ENCODE data around the gene LMBR1.
"Not testable (repeated sequence)": the region's sequence is repeated elsewhere in the genome, so short reads cannot be mapped to it uniquely, and the experiment has no call there.

Gene LMBR1

DNA sequence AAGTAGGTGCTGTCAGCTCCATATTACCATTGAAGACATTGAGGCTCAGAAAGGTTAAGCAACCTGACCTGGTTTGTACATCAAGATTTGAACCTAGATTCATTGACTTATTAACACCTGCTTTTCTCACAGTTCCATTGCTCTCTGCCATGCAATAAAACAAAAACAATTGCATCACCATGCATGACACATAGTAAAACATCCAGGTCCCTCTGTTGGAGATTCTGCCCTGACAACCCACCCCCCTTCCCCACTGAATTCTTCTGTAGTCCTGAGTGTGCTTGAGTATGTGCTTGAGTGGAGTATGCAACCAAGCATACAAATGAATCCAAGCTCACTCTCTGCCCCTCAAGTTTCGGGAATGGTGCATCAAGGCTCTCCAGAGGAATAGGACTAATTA, 6.0 kb upstream of the LMBR1 start:
- no peaks in the 10 kb centered on the region for H3K9me3 ChIP-seq (ENCODE audit: control insufficient read depth, low read length)
- no peak overlapping the region for H3K9ac ChIP-seq (ENCODE audit: low read length)
- H3K4me3 ChIP-seq (ENCODE audit: low read length), result no peak overlapping the region
- no peaks in the 10 kb centered on the region for H3K27me3 ChIP-seq (replicated peaks; ENCODE audit: control insufficient read depth, insufficient read depth, low read length)
- no peaks in the 10 kb centered on the region for H3K36me3 ChIP-seq (ENCODE audit: control insufficient read depth, insufficient read depth, low read length, severe bottlenecking)
- peaks cover 13% of the 10 kb centered on the region for H3K4me1 ChIP-seq (ENCODE audit: control insufficient read depth, insufficient read depth, low read length)
- no peak for DNase-seq (ENCODE audit: low read depth)

DNA sequence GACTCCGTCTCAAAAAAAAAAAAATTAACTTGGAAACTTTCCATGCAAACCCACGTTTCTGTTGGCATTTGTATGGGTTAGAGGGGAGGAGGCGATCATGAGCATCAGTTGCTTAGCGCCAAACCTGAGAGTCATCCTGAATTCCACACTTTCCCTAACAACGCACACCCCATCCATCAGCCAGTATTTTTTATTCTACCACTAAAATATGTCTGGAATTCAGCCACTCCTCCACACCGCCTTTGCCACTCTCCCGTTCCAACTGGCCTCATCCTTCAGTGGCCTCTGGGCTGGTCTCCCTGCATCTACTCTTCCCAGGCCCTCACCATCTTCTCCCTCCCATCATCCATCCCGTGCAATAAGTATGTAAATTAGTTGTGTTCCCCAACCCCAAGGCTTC, 4.7 kb upstream of the LMBR1 start:
- no peak for DNase-seq (ENCODE audit: low read depth)
- H3K9ac ChIP-seq (ENCODE audit: low read length), result no peak overlapping the region
- H3K9me3 ChIP-seq (ENCODE audit: control insufficient read depth, low read length), result no peaks in the 10 kb centered on the region
- no peaks in the 10 kb centered on the region for H3K36me3 ChIP-seq (ENCODE audit: control insufficient read depth, insufficient read depth, low read length, severe bottlenecking)
- no peak overlapping the region for H3K4me3 ChIP-seq (ENCODE audit: low read length)
- no peaks in the 10 kb centered on the region for H3K27me3 ChIP-seq (replicated peaks; ENCODE audit: control insufficient read depth, insufficient read depth, low read length)
- peaks cover 13% of the 10 kb centered on the region for H3K4me1 ChIP-seq (ENCODE audit: control insufficient read depth, insufficient read depth, low read length)

DNA sequence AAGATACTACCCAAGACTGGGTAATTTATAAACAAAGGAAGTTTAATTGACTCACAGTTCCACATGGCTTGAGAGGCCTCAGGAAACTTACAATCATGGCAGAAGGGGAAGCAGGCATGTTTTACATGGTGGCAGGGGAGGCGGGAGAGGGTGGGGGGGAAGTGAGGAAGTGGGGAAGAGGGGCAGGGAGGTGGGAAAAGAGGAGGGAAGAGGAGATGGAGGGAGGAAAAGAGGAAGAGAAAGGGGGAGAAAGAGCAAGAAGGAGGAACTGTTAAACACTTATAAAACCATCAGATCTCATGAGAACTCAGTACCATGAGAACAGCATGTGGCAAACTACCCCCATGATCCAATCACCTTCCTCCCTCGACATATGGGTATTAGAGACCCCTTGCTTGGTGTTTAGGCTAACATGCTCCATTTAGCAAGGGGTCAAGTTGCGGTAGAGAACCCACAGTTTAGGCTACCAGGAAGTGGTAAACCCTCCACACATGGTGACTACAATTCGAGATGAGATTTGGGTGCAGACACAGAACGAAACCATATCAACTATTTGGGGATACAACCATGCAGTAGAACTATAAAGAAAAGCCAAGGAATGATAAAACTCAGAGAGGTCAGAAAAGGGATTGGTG, 3.5 kb upstream of the LMBR1 start:
- Histone ChIP-seq H3K36me3 (ENCODE audit: control insufficient read depth, insufficient read depth, low read length, severe bottlenecking) (no peaks in the 10 kb centered on the region), H3K27me3 (replicated peaks; ENCODE audit: control insufficient read depth, insufficient read depth, low read length) (no peaks in the 10 kb centered on the region), H3K4me3 (ENCODE audit: low read length) (no peak overlapping the region), H3K4me1 (ENCODE audit: control insufficient read depth, insufficient read depth, low read length) (peaks cover 17% of the 10 kb centered on the region), H3K9ac (ENCODE audit: low read length) (no peak overlapping the region), H3K9me3 (ENCODE audit: control insufficient read depth, low read length) (no peaks in the 10 kb centered on the region)
- DNase-seq (ENCODE audit: low read depth), result no peak

DNA sequence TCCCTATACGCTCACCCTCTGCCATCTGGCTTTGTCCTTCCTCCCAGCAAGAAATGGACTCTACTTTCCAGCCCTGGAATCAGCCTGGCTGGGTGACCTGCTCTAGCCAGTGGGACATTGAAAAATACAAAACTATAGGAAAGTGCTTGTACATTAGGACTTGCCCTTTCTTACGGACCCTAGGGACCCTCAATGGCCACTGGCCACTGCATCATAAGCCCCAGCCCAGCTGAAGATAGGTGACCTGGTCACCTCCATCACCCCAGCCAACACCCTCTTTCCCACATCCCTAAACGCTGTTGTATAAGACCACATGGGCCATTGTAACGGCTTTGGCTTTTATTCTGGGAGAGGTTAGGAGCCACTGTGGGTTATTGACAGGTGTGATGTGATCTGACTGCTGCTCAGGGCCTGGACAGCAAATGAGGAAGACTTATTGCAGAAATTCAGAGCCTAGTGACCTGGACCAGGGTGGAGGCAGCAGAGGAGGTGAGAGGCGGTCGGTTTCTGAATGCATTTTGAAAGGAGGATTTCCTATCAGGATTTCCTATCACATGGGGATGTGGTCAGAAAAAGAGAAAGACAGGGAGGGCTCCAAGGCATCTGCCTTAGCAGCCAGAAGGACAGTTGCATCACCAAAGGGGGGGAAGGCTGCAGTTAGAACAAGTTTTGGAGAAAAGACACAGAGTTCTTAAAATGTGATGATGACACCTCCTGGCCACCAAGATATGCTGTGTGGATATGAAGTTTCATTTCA, 2.2 kb upstream of the LMBR1 start:
- Histone ChIP-seq H3K4me3 (ENCODE audit: low read length) (no peak overlapping the region), H3K4me1 (ENCODE audit: control insufficient read depth, insufficient read depth, low read length) (peaks cover 17% of the 10 kb centered on the region), H3K27me3 (replicated peaks; ENCODE audit: control insufficient read depth, insufficient read depth, low read length) (no peaks in the 10 kb centered on the region), H3K9ac (ENCODE audit: low read length) (no peak overlapping the region), H3K9me3 (ENCODE audit: control insufficient read depth, low read length) (no peaks in the 10 kb centered on the region), H3K36me3 (ENCODE audit: control insufficient read depth, insufficient read depth, low read length, severe bottlenecking) (no peaks in the 10 kb centered on the region)
- no peak for DNase-seq (ENCODE audit: low read depth)

DNA sequence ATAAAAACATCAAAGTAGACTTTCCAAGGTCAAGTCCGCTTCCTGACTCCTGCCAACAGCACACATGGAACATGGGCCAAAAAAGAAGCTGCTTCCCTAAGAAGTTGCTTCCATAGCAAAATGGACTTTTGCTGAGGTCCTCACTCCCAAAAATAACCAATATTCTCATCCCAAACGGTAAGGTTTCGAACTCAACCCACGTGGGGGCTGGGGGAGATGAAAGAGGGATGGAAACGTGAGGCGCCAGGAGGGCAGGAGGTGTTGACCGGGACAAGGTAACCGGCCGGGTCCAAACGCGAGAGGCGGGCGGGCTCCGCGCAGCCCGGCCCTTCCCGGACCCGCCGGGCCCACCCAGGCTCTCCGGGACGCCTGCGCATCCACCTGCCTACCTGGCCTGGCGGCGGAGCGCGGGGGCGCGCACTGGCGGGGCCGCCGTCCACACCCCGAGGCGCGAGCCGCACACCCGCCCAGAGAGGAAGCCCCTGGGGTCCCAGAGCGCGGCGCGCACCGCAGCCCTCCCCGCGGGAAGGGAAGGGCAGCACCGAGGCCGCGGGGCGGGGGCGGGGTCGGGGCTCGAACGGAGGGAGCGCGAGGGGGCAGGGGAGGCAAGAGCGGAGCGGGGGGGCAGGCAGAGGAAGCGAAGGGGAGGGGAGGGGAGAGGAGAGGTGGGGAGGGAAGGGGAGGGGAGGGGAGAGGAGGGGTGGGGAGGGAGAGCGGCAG, 742 bp downstream of the LMBR1 start:
- Histone ChIP-seq H3K36me3 (ENCODE audit: control insufficient read depth, insufficient read depth, low read length, severe bottlenecking) (no peaks in the 10 kb centered on the region), H3K9ac (ENCODE audit: low read length) (peak overlapping the region; percentile 78), H3K4me3 (ENCODE audit: low read length) (peak overlapping the region; percentile 86), H3K27me3 (replicated peaks; ENCODE audit: control insufficient read depth, insufficient read depth, low read length) (no peaks in the 10 kb centered on the region), H3K9me3 (ENCODE audit: control insufficient read depth, low read length) (no peaks in the 10 kb centered on the region), H3K4me1 (ENCODE audit: control insufficient read depth, insufficient read depth, low read length) (peaks cover 17% of the 10 kb centered on the region)
- DNase-seq (ENCODE audit: low read depth), result peak; percentile 67

DNA sequence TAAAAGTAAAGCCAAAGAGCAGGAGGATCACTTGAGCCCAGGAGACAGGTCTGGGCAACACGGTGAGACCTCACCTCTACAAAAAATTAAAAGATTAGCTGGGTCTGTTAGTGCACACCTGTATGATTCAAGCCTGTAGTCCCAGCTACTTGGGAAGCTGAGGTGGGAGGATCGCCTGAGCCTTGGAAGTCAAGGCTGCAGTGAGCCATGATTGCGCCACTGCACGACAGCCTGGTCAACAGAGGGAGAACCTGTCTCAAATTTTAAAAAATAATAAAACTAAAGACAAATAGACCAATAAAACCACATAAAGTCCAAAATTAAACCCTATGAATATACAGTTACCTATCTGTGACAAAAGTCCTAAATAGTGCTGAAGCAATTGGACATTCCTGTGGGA, 3.2 kb downstream of the LMBR1 start:
- Histone ChIP-seq H3K36me3 (ENCODE audit: control insufficient read depth, insufficient read depth, low read length, severe bottlenecking) (no peaks in the 10 kb centered on the region), H3K4me3 (ENCODE audit: low read length) (no peak overlapping the region), H3K4me1 (ENCODE audit: control insufficient read depth, insufficient read depth, low read length) (peaks cover 5% of the 10 kb centered on the region), H3K9me3 (ENCODE audit: control insufficient read depth, low read length) (no peaks in the 10 kb centered on the region), H3K27me3 (replicated peaks; ENCODE audit: control insufficient read depth, insufficient read depth, low read length) (no peaks in the 10 kb centered on the region), H3K9ac (ENCODE audit: low read length) (no peak overlapping the region)
- DNase-seq (ENCODE audit: low read depth), result no peak

DNA sequence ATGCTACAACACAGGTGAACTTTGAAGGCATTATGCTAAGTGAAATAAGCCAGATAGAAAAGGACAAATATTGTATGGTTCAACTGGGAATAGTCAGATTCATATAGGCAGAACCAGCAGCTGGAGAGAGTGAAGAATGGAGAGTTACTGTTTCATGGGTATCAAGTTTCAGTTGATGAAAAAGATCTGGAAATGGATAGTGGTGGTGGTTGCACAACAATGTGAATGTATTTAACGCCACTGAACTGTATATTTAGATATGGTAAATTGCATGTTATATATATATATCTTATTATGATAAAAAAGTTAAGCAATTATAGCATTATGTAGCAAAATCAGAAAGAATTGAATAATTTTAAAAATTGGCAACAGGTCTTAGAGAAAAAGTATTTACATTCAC, 3.9 kb downstream of the LMBR1 start:
- no peak overlapping the region for H3K9ac ChIP-seq (ENCODE audit: low read length)
- peak; percentile 77 for DNase-seq (ENCODE audit: low read depth)
- peaks cover 4% of the 10 kb centered on the region for H3K4me1 ChIP-seq (ENCODE audit: control insufficient read depth, insufficient read depth, low read length)
- no peaks in the 10 kb centered on the region for H3K27me3 ChIP-seq (replicated peaks; ENCODE audit: control insufficient read depth, insufficient read depth, low read length)
- no peaks in the 10 kb centered on the region for H3K36me3 ChIP-seq (ENCODE audit: control insufficient read depth, insufficient read depth, low read length, severe bottlenecking)
- no peaks in the 10 kb centered on the region for H3K9me3 ChIP-seq (ENCODE audit: control insufficient read depth, low read length)
- H3K4me3 ChIP-seq (ENCODE audit: low read length), result no peak overlapping the region

DNA sequence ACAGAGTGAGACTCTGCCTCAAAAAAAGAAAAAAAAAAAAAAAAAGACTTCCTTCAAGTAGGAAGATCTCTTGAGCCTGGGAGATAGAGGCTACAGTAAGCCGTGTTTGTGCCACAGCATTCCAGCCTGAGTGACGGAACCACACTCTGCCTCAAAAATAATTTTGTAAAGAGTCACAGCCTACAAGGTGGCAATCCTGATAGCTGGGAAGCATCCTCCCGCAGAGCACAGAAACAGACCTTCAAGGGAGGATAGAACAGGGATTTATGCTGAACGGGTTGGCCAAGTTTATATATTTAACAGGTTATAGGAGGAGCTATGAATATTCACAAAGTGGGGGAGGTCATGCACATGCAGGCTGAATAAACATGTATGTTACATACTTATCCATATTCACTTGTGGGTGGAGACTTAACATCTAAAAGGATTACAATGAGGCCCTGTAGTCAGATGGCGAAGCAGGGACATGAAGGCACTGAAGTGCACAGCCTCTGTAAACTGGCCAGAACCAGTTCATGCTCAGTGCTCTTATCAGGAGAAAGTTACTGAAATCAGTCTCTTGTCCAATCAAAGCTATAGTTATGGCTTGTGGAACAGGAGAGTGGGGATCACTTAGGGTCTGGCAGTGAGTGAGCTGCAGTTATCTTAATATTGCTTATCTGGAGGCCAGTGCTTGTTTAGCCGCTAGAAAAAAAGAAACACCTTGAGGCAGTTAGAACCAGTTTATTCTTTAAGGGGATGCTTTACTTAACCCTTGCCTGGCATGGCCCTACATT, 6.8 kb downstream of the LMBR1 start:
- Histone ChIP-seq H3K9me3 (ENCODE audit: control insufficient read depth, low read length) (no peaks in the 10 kb centered on the region), H3K9ac (ENCODE audit: low read length) (no peak overlapping the region), H3K27me3 (replicated peaks; ENCODE audit: control insufficient read depth, insufficient read depth, low read length) (no peaks in the 10 kb centered on the region), H3K4me1 (ENCODE audit: control insufficient read depth, insufficient read depth, low read length) (no peaks in the 10 kb centered on the region), H3K36me3 (ENCODE audit: control insufficient read depth, insufficient read depth, low read length, severe bottlenecking) (no peaks in the 10 kb centered on the region), H3K4me3 (ENCODE audit: low read length) (no peak overlapping the region)
- no peak for DNase-seq (ENCODE audit: low read depth)

DNA sequence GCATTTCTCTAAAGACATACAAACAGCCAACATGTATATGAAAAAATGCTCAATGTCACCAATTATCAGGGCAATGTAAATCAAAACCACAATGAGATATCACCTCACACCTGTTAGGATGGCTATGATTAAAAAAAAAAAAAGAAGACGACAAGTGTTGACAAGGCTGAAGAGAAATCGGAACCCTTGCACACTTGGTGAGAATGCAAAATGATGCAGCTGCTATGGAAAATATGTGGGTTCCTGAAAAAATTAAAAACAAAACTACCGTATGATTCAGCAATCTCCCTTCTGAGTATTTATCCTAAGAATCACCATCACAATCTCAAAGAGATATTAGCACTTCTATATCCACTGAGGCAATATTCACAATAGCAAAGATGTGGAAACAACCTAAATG, 11.3 kb downstream of the LMBR1 start:
- Histone ChIP-seq H3K4me3 (ENCODE audit: low read length) (no peak overlapping the region), H3K36me3 (ENCODE audit: control insufficient read depth, insufficient read depth, low read length, severe bottlenecking) (no peaks in the 10 kb centered on the region), H3K27me3 (replicated peaks; ENCODE audit: control insufficient read depth, insufficient read depth, low read length) (no peaks in the 10 kb centered on the region), H3K9ac (ENCODE audit: low read length) (no peak overlapping the region), H3K4me1 (ENCODE audit: control insufficient read depth, insufficient read depth, low read length) (no peaks in the 10 kb centered on the region), H3K9me3 (ENCODE audit: control insufficient read depth, low read length) (no peaks in the 10 kb centered on the region)
- DNase-seq (ENCODE audit: low read depth), result no peak

DNA sequence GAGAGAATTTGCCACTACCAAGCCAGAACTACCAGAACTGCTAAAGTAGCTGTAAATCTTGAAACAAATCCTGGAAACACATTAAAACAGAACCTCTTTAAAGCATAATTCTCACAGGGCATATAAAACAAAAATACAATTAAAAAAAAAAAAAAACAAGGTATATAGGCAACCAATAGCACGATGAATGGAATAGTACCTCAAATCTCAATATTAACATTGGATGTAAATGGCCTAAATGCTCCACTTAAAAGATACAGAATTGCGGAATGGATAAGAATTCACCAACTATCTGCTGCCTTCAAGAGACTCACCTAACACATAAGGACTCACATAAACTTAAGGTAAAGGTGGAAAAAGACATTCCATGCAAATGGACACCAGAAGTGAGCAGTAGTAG, 17.2 kb downstream of the LMBR1 start:
- Histone ChIP-seq H3K27me3 (replicated peaks; ENCODE audit: control insufficient read depth, insufficient read depth, low read length) (no peaks in the 10 kb centered on the region), H3K4me1 (ENCODE audit: control insufficient read depth, insufficient read depth, low read length) (no peaks in the 10 kb centered on the region), H3K9ac (ENCODE audit: low read length) (no peak overlapping the region), H3K9me3 (ENCODE audit: control insufficient read depth, low read length) (no peaks in the 10 kb centered on the region), H3K36me3 (ENCODE audit: control insufficient read depth, insufficient read depth, low read length, severe bottlenecking) (peaks cover 5% of the 10 kb centered on the region), H3K4me3 (ENCODE audit: low read length) (no peak overlapping the region)
- DNase-seq (ENCODE audit: low read depth), result no peak

DNA sequence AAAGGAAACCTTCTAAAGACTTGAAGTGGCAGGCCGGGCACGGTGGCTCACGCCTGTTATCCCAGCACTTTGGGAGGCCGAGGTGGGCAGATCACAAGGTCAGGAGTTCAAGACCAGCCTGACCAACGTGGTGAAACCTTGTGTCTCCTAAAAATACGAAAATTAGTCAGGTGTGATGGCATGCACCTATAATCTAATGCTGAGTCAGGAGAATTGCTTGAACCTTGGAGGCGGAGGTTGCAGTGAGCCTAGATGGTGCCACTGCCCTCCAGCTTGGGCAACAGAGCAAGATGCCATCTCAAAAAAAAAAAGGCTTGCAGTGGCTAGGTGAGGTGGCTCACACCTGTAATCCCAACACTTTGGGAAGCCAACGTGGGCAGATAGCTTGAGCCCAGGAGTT, 24.6 kb downstream of the LMBR1 start:
- not testable (repeated sequence) for H3K9me3 ChIP-seq (ENCODE audit: control insufficient read depth, low read length); H3K9ac ChIP-seq (ENCODE audit: low read length); DNase-seq (ENCODE audit: low read depth); H3K27me3 ChIP-seq (replicated peaks; ENCODE audit: control insufficient read depth, insufficient read depth, low read length); H3K4me1 ChIP-seq (ENCODE audit: control insufficient read depth, insufficient read depth, low read length); H3K36me3 ChIP-seq (ENCODE audit: control insufficient read depth, insufficient read depth, low read length, severe bottlenecking); H3K4me3 ChIP-seq (ENCODE audit: low read length)
